NCI-H128 (cell line): ENCODE measurements around the gene AFDN.

Experiments used
- DNase-seq: peaks from one replicate; lab custom pipeline; 2025; ENCODE audit not compliant: unreplicated experiment; lab: John Stamatoyannopoulos, UW

The AFDN gene

DNA sequence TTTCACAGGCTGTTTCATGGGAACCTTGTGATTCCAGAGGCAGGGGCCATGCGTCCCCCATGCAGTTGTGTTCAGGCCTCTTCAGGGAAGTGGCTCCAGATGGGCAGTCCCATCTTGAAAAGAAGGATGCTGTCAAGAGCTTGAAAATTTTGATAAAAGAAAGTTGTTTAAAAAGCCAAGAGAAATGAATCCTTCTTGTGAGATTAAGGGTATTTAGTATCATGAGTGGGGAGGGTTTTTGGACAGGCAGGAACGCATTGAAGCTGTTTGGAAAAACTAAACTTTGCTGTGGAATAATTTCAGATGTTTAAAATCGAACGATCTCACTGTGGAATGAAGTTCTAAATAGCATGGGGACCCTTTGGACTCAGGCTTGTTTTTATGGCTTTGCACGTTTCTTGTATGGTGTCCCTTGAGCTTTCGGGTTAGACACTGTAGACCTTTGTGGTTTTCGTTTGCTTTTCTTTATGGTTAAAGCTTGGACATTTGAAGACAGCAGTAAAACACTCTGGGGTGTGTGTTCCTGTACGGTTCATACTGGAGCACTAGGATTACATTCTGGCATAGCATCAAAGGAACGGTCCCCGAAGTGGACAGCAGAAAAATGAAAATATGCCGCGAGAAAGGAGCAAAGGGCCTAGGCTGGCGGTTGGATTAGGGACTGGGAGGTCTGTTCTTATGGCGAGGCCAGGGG is 188.9 kb downstream of the AFDN start:
- no peak for DNase-seq

- DNase-seq, result no peak
These were observed 189.5 kb downstream of the AFDN start for GRCh38 chr6:168016176-168016620.

DNA sequence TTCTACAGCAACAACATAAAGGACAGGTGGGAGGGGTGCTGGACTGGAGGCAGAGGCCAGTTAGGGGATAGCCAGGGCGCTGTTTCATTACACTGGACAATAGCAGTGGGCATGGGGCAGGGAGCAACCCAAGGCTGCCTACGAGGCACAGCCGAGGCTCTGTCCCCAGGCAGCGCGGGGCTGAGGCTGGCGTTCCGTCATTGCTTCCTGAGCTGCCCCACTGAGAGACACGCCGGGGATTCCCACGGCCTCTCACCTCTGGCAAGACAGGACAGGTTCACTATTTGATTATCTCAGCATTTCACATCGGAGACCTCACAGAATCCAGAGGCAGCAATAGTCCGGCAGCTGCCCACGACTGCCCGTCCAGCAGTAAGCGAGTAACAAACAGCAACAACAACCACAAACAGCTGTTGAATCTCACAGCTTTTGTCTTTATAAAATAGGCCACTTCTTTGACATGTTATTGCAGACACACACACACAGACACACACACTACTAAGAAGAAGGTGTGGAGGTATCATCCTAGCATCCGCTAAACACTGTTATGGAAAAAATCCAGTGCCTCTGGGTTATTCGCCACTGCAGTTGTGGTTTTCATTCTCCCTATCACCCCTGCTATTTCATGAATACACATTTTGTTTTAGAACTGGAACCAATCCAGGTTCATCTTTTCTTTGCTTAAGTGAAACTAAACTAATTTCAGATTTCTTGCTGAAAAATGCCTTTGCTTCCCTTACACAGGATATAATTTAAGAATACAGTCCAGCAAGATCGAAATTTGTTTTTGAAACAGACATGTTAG is 190.2 kb downstream of the AFDN start:
- no peak for DNase-seq

DNA sequence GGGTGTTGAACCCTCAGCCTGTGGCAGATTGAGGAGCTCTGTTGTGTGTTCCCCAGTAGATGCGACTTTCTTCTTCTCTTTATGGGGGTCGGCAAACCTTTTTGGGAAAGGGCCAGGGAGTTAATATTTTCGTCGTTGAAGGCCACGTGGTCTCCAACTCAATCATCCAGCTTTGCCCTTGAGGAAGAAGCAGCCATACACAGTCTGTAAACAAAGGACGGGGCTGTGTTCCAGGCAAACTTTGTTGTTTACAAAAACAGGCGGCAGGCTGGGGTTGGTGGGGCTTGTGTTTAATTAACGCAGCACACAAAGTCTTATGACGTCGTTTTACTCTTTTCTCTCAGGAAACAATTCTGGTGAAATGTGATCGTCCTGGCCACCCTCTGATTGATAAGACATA is 190.9 kb downstream of the AFDN start:
- DNase-seq, result no peak

- DNase-seq, result no peak
These were observed 192.0 kb downstream of the AFDN start for GRCh38 chr6:168018664-168019063.

DNA sequence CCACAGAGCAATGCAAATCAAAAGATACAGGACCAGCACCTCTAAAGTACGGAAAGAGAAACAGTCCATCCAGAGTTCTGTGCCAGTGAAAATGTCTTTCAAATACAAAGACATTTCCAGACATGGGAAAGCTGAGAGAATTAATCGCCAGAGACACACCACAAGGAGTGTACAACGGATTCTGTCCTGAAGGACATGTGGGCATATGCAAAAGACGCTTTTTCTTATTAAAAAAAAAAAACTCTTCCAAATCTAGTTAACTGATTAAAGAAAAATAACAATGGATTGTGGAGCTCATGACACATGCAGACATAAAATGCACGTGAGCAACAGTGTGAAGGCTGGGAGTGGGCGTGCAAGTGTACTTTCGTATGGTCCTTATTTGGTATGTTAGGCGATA is 193.5 kb downstream of the AFDN start:
- DNase-seq, result no peak

GRCh38 chr6:168021581-168021980 is 194.9 kb downstream of the AFDN start:
- DNase-seq, result no peak
